Stimulated activated CD8-positive, alpha-beta memory T cell treated with anti-CD3 and anti-CD28 coated beads, Interleukin-12 subunit alpha, Interleukin-12 subunit beta, amount 100 ng/mL, for 24 hours (primary cell): ENCODE results near the gene INTS12.
"Not testable (repeated sequence)": the region's sequence is repeated elsewhere in the genome, so short reads cannot be mapped to it uniquely, and the experiment has no call there.

Experiments used
- DNase-seq: peaks from one replicate; pipeline ENCODE4 v3.0.0-alpha.2; 2020; ENCODE audit errors: extremely low read depth

Gene INTS12

GRCh38 chr4:105708181-105709080 lies at the start of gene INTS12, which contains the start of gene GSTCD:
Gene INTS12 (minus strand): TSS chr4:105708689. CDS start chr4:105700005, 8,684 bp downstream.
Gene GSTCD (plus strand): TSS chr4:105708784. CDS start chr4:105717614, 8,830 bp downstream.
- DNase-seq, result peak; percentile 69

- DNase-seq, result no peak
Observed at GRCh38 chr4:105755375-105755774, 46.9 kb upstream of the INTS12 start.

- DNase-seq, result no peak
Observed at GRCh38 chr4:105753361-105753760, 44.9 kb upstream of the INTS12 start.

- no peak for DNase-seq
Observed at GRCh38 chr4:105751718-105752299, 43.3 kb upstream of the INTS12 start.

- no peak for DNase-seq
Observed at GRCh38 chr4:105748222-105748621, 39.7 kb upstream of the INTS12 start.

- DNase-seq, result no peak
Observed at GRCh38 chr4:105741548-105741947, 33.1 kb upstream of the INTS12 start.

- DNase-seq, result not testable (repeated sequence)
Observed at GRCh38 chr4:105735217-105735616, 26.7 kb upstream of the INTS12 start.

- not testable (repeated sequence) for DNase-seq
Observed at GRCh38 chr4:105729895-105730294, 21.4 kb upstream of the INTS12 start.

GRCh38 chr4:105725623-105726022 lies 17.1 kb upstream of the INTS12 start:
- no peak for DNase-seq

GRCh38 chr4:105719204-105719603 lies 10.7 kb upstream of the INTS12 start:
- DNase-seq, result no peak

GRCh38 chr4:105715692-105716278 lies 7.3 kb upstream of the INTS12 start:
- DNase-seq, result no peak

GRCh38 chr4:105714932-105715331 lies 6.4 kb upstream of the INTS12 start:
- no peak for DNase-seq

- no peak for DNase-seq
Observed at GRCh38 chr4:105714071-105714521, 5.6 kb upstream of the INTS12 start.

- DNase-seq, result no peak
Observed at GRCh38 chr4:105712766-105713165, 4.3 kb upstream of the INTS12 start.

- DNase-seq, result no peak
Observed at GRCh38 chr4:105710678-105711077, 2.2 kb upstream of the INTS12 start.

- DNase-seq, result no peak
Observed at GRCh38 chr4:105710012-105710600, 1.6 kb upstream of the INTS12 start.

GRCh38 chr4:105709081-105709450 lies 577 bp upstream of the INTS12 start:
- DNase-seq, result no peak

- DNase-seq, result no peak
Observed at GRCh38 chr4:105707782-105708180, 708 bp downstream of the INTS12 start.

GRCh38 chr4:105698607-105699006 lies 9.9 kb downstream of the INTS12 start:
- DNase-seq, result no peak

GRCh38 chr4:105695832-105696231 lies 12.7 kb downstream of the INTS12 start:
- DNase-seq, result not testable (repeated sequence)

- not testable (repeated sequence) for DNase-seq
Observed at GRCh38 chr4:105694812-105695211, 13.7 kb downstream of the INTS12 start.

- DNase-seq, result no peak
Observed at GRCh38 chr4:105686571-105686970, 21.9 kb downstream of the INTS12 start.
